Measurements from ENCODE around the gene BMPR2.

GRCh38 chr2:202545523-202545922, 169.4 kb downstream of the BMPR2 start:
- no peak for TF ChIP-seq CTCF (conservative IDR thresholded peaks at IDR 0.05; ENCODE audit: low read depth, low read length)
- TF ChIP-seq EZH2 (IDR thresholded peaks at IDR 0.05; ENCODE audit: borderline replicate concordance, low read depth, low read length, poor library complexity, severe bottlenecking) = no peak
